ENCODE measurements around the gene INSIG2.

GRCh38 chr2:118050386-118050785, 37.9 kb upstream of the INSIG2 start:
- no peak for TF ChIP-seq CTCF (IDR thresholded peaks at IDR 0.05; ENCODE audit: poor library complexity)
- no peak for TF ChIP-seq EZH2 (IDR thresholded peaks at IDR 0.05; ENCODE audit: borderline replicate concordance)
- no peak for TF ChIP-seq EZH2phosphoT487 (IDR thresholded peaks at IDR 0.05; ENCODE audit: low read depth, severe bottlenecking, unreplicated experiment)

All from hepatocyte (in vitro differentiated cells).